B cell (primary cell): ENCODE measurements around the gene FBXO3. TPM values are rescaled to one million over a fixed set of nuclear protein-coding genes. Genes with fewer than 3 reads are reported as not detected.

Experiments used
- ATAC-seq: fragments of 200-7000 bp; cut with Tn5 transposase; one replicate; pipeline ENCODE4 v1.10.0; 2021; ENCODE audit warnings: low read depth, mild to moderate bottlenecking, moderate number of reproducible peaks, moderate library complexity
- CTCF ChIA-PET: fragments of 350-600 bp; sonication (Branson Sonifier 250); formaldehyde crosslinking; loops from one replicate; lab custom pipeline; 2021; ENCODE audit warnings: antibody characterized with exemption, inconsistent platforms; lab: Charles Lee
- POLR2A ChIA-PET: fragments of 350-600 bp; sonication (Branson Sonifier 250); formaldehyde crosslinking; loops from one replicate; lab custom pipeline; 2021; ENCODE audit warnings: antibody characterized with exemption; lab: Charles Lee
- DNase-seq: peaks from one replicate; pipeline ENCODE4 v3.0.0; 2013
- H2AFZ ChIP-seq: 2 replicates; pipeline ENCODE4 v1.6.1; 2012; ENCODE audit warnings: mild to moderate bottlenecking, low read depth, low read length; ENCODE audit not compliant: insufficient read depth, poor library complexity, severe bottlenecking
- H3K27ac ChIP-seq, 2 donors: 1 replicate in 1 of 2; 2 replicates in 1 of 2; pipeline ENCODE4 v1.5.1; 2012 to 2013; ENCODE audit warnings: low read length in 2 of 2, mild to moderate bottlenecking in 2 of 2, moderate library complexity in 1 of 2
- H3K27me3 ChIP-seq, 4 experiments: fragments of 200-600 bp in 1 of 4; sonication (generic) in 1 of 4; replicated peaks in 1 of 4; 1 replicate in 2 of 4; 2 replicates in 2 of 4; pipeline versions ENCODE4 v1.6.1 to v1.7.0; 2013 to 2016; ENCODE audit warnings: low read length in 3 of 4, mild to moderate bottlenecking in 2 of 4, mixed read lengths in 1 of 4, moderate library complexity in 1 of 4; ENCODE audit not compliant: insufficient read depth in 4 of 4, control insufficient read depth in 3 of 4; ENCODE audit errors: control extremely low read depth in 1 of 4
- H3K36me3 ChIP-seq, 2 experiments: replicated peaks in 1 of 2; 1 replicate in 1 of 2; 2 replicates in 1 of 2; pipeline versions ENCODE4 v1.6.1 to v1.7.1; 2013; ENCODE audit warnings: low read length in 1 of 2; ENCODE audit not compliant: insufficient read depth in 2 of 2, control insufficient read depth in 1 of 2; ENCODE audit errors: control extremely low read depth in 1 of 2, extremely low read depth in 1 of 2
- H3K4me1 ChIP-seq, 2 donors: fragments of 200-600 bp in 1 of 2; sonication (generic) in 1 of 2; 1 replicate in 1 of 2; 2 replicates in 1 of 2; pipeline versions ENCODE4 v1.5.1 to v1.6.1; 2013 to 2017; ENCODE audit warnings: low read length in 2 of 2; ENCODE audit not compliant: control insufficient read depth in 2 of 2, insufficient read depth in 2 of 2
- H3K4me2 ChIP-seq: replicated peaks from 2 replicates; pipeline ENCODE3; 2012; ENCODE audit warnings: mild to moderate bottlenecking, low read depth, low read length; ENCODE audit not compliant: poor library complexity, severe bottlenecking
- H3K4me3 ChIP-seq, 5 experiments: fragments of 200-600 bp in 1 of 5; sonication (generic) in 1 of 5; 1 replicate in 3 of 5; 2 replicates in 2 of 5; pipeline versions ENCODE4 v1.5.1 to v1.7.0; 2011 to 2016; ENCODE audit warnings: low read length in 4 of 5, mild to moderate bottlenecking in 4 of 5, low read depth in 2 of 5, control low read depth in 1 of 5, moderate library complexity in 1 of 5; ENCODE audit not compliant: insufficient read depth in 1 of 5; ENCODE audit errors: control extremely low read depth in 1 of 5, extremely low read depth in 1 of 5
- H3K79me2 ChIP-seq: fragments of 200-600 bp; sonication (generic); one replicate; pipeline ENCODE4 v1.6.0; 2016; ENCODE audit warnings: low read length; ENCODE audit not compliant: control insufficient read depth, insufficient read depth
- H3K9ac ChIP-seq: fragments of 200-600 bp; sonication (generic); 2 replicates; pipeline ENCODE4 v1.6.1; 2017; ENCODE audit warnings: mild to moderate bottlenecking, low read length, moderate library complexity
- H3K9me3 ChIP-seq, 3 donors: one replicate each; pipeline versions ENCODE4 v1.6.1 to v1.7.1; 2013; ENCODE audit warnings: low read length in 2 of 3; ENCODE audit not compliant: control insufficient read depth in 2 of 3, insufficient read depth in 1 of 3; ENCODE audit errors: control extremely low read depth in 1 of 3
- H4K20me1 ChIP-seq: 2 replicates; pipeline ENCODE4 v1.6.0; 2012; ENCODE audit warnings: mild to moderate bottlenecking, low read length; ENCODE audit not compliant: insufficient read depth, control insufficient read depth, poor library complexity, severe bottlenecking
- H3K27ac Mint-ChIP-seq: one replicate; pipeline ENCODE4 v1.8.0; 2021; ENCODE audit warnings: mixed read lengths
- H3K27me3 Mint-ChIP-seq: one replicate; pipeline ENCODE4 v1.8.0; 2021; ENCODE audit warnings: mixed read lengths
- H3K4me1 Mint-ChIP-seq: one replicate; pipeline ENCODE4 v1.8.0; 2021; ENCODE audit warnings: mixed read lengths
- H3K4me3 Mint-ChIP-seq: one replicate; pipeline ENCODE4 v1.8.0; 2021; ENCODE audit warnings: mixed read lengths
- H3K9me3 Mint-ChIP-seq: one replicate; pipeline ENCODE4 v1.8.0; 2022; ENCODE audit warnings: mixed read lengths; ENCODE audit not compliant: insufficient read depth
- EZH2 ChIP-seq: IDR thresholded peaks from 2 replicates; pipeline ENCODE4 v1.6.1; 2012; ENCODE audit warnings: borderline replicate concordance, low read depth, mild to moderate bottlenecking, moderate library complexity, low read length; ENCODE audit not compliant: insufficient read depth, poor library complexity, severe bottlenecking
- WGBS: methylation state at CpG from one replicate; pipeline ENCODE4 v1.1.5; 2013; ENCODE audit warnings: missing lambda C conversion rate; ENCODE audit not compliant: insufficient coverage; 5-methylcytosine and 5-hydroxymethylcytosine counted together
- intact Hi-C: fragments of 100-400 bp; cut with micrococcal nuclease; formaldehyde crosslinking; loops from one replicate; pipeline ENCODE4 v1.10.0; 2022
- polyA plus RNA-seq: library from polyadenylated mRNA; depleted of rRNA; stranded (reverse); fragments of >200 nt; gene quantifications from 2 replicates; pipeline ENCODE4 v1.2.3, GENCODE V29; 2012
- total RNA-seq, 2 donors: library from RNA; stranded (reverse); fragments of 120-200 nt in 1 of 2; gene quantifications; 1 replicate in 1 of 2; 2 replicates in 1 of 2; pipeline versions ENCODE4 v1.2.3 to v1.2.4, GENCODE V29; 2013 to 2022
- TF ChIP-seq, protein P1 (sequence below): fragments of 200-600 bp; IDR thresholded peaks from one replicate; pipeline ENCODE4 v1.8.0; 2022; ENCODE audit warnings: antibody characterized with exemption, mild to moderate bottlenecking

FBXO3 gene
- total and polyA plus RNA-seq, 2 donors (not counting 1 experiment from before 2014, with no cell fraction given): 16.8 to 34.3 TPM

DNA sequence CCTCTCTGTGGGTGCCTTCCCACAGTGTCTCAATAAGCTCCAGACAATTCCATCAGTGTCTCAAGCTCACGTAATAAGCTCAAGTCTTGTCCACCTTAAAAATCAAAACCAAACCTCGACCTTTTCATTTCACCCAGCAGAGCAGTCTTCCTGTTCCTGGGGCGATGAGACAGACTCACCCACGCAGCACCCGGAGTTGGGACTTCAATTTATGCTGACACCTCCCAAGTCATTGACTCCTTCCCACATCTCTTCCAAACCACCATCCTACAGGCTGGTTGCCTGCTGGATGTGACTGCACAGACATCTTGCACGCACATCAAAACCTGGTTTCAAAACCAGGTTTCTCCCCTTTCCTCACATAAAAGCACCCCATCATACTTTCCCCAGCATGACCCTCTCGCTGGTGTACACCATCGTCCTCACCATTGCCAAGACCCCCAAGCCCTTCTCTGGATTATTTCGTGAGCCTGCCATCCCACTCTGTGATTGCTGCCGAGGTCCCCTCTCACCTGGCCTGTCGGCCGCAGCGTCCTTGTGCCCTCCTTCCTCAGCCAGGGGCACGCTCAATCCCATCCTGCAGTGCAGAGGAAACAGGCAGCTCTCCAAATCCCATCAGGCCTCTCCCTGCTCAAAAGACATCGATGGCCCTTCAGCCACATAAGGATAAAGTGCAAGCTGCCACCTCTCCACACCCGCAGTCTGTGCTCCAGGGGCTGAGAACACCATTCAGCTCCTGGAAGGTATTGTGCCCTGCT, 45.1 kb upstream of the FBXO3 start:
- Histone ChIP-seq H3K4me3 (no peak overlapping the region), H3K9ac (no peak overlapping the region), H3K79me2 (no peaks in the 10 kb centered on the region), H3K36me3 (no peaks in the 10 kb centered on the region), H3K4me1 (no peaks in the 10 kb centered on the region), H2AFZ (no peak overlapping the region), H3K27me3 (peaks cover 0 to 4% (median 0%) of the 10 kb centered on the region in 4 experiments), H3K4me2 (no peak overlapping the region), H3K27ac (no peak overlapping the region), H3K9me3 (no peaks in the 10 kb centered on the region), H4K20me1 (no peaks in the 10 kb centered on the region)
- peaks cover 3% of the 10 kb centered on the region for H3K4me1 Mint-ChIP-seq
- no peaks in the 10 kb centered on the region for H3K9me3 Mint-ChIP-seq
- intact Hi-C loops: no loop called here
- H3K27me3 Mint-ChIP-seq: peaks cover 19% of the 10 kb centered on the region
- TF ChIP-seq, protein P1, sequence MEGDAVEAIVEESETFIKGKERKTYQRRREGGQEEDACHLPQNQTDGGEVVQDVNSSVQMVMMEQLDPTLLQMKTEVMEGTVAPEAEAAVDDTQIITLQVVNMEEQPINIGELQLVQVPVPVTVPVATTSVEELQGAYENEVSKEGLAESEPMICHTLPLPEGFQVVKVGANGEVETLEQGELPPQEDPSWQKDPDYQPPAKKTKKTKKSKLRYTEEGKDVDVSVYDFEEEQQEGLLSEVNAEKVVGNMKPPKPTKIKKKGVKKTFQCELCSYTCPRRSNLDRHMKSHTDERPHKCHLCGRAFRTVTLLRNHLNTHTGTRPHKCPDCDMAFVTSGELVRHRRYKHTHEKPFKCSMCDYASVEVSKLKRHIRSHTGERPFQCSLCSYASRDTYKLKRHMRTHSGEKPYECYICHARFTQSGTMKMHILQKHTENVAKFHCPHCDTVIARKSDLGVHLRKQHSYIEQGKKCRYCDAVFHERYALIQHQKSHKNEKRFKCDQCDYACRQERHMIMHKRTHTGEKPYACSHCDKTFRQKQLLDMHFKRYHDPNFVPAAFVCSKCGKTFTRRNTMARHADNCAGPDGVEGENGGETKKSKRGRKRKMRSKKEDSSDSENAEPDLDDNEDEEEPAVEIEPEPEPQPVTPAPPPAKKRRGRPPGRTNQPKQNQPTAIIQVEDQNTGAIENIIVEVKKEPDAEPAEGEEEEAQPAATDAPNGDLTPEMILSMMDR: no peak
- TF ChIP-seq EZH2: no peak
- DNase-seq (no peak), ATAC-seq (no peak)
- POLR2A ChIA-PET: no interaction called here
- CTCF ChIA-PET: interaction anchor here (0.8 to 1.3 kb wide), 2 partner anchors 9 to 11 kb away, joined by 3 to 4 read pairs; no protein-coding TSS in a partner anchor
- no peak overlapping the region for H3K4me3 Mint-ChIP-seq
- no peak overlapping the region for H3K27ac Mint-ChIP-seq
- 75% methylated on average over 16 of the region's 16 CpGs for WGBS

DNA sequence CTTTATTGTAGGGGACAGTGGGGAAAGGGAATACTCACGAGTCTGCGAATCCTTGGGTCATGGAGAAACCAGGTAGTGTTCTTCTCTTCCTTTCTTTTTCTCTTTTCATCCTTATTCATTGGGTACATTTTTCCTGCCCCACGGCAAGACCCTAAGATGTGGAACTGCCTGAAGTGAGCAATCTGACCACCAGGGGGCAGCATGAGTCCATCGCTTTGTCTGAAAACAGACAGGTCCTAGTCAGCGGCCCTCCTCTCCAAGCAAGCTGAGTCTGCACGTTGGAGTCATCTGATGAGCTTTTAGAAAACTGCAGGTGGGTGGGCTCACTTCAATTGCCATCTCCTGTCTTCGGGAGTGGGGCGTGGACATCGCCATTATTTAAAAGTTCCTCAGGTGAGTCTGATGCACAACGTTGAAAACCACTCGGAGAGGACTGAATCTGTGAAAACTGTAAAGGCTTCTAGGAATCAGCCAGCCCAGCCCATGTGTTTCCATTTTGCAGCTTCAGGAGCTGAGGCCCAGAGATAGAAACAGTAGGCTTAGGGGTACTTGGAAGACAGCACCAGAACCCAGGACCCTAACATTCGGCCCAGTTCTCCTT, 34.0 kb upstream of the FBXO3 start:
- Histone ChIP-seq H3K36me3 (no peaks in the 10 kb centered on the region), H3K79me2 (no peaks in the 10 kb centered on the region), H3K4me3 (no peak overlapping the region), H4K20me1 (no peaks in the 10 kb centered on the region), H3K9ac (no peak overlapping the region), H3K27ac (no peak overlapping the region), H2AFZ (peak overlapping the region; percentile 32), H3K4me1 (no peaks in the 10 kb centered on the region), H3K9me3 (no peaks in the 10 kb centered on the region), H3K27me3 (peaks cover 0 to 6% (median 1%) of the 10 kb centered on the region in 4 experiments), H3K4me2 (no peak overlapping the region)
- ATAC-seq (peak; percentile 95), DNase-seq (peak; percentile 85)
- ChIA-PET POLR2A (no interaction called here), CTCF (interaction anchor here (0.6 to 8.3 kb wide), 24 partner anchors 9 to 685 kb away, joined by 3 to 123 read pairs (median 6); no protein-coding TSS in a partner anchor)
- WGBS: 39% methylated on average over 10 of the region's 12 CpGs
- H3K27ac Mint-ChIP-seq: no peak overlapping the region
- no peaks in the 10 kb centered on the region for H3K4me1 Mint-ChIP-seq
- peaks cover 21% of the 10 kb centered on the region for H3K27me3 Mint-ChIP-seq
- TF ChIP-seq, protein P1: peak; percentile 95
- TF ChIP-seq EZH2: no peak
- no peaks in the 10 kb centered on the region for H3K9me3 Mint-ChIP-seq
- intact Hi-C loops: loop anchor here (1.0 to 5.0 kb wide), 4 partner anchors 21 to 684 kb away; no protein-coding TSS in a partner anchor
- no peak overlapping the region for H3K4me3 Mint-ChIP-seq
